HepG2 (cell line): ENCODE measurements around the gene TSPAN18. TPM values are rescaled to one million over a fixed set of nuclear protein-coding genes. Genes with fewer than 3 reads are reported as not detected.

Source experiments
- ATAC-seq: fragments of 200-7000 bp; cut with Tn5 transposase; 3 replicates; pipeline ENCODE4 v1.9.1; 2020; ENCODE audit warnings: mild to moderate bottlenecking, moderate library complexity
- BruUV-seq: library from RNA; stranded (reverse); fragments of 400-500 nt; replicated peaks from 2 replicates; lab custom pipeline; 2021; lab: Mats Ljungman, UMichigan
- CTCF ChIA-PET: fragments of 300-600 bp; formaldehyde crosslinking; extraction: SDS; loops from one replicate; lab custom pipeline; 2021; ENCODE audit warnings: low total read pairs, inconsistent platforms, low intra/inter-chr PET ratio; lab: Yijun Ruan, JAX
- POLR2A ChIA-PET: fragments of 350-600 bp; sonication (Branson Sonifier 250); formaldehyde crosslinking; loops from one replicate; lab custom pipeline; 2020; ENCODE audit warnings: antibody characterized with exemption, inconsistent platforms; lab: Yijun Ruan, JAX
- DNase-seq: peaks from one replicate; pipeline ENCODE4 v3.0.0-alpha.2; 2015; ENCODE audit warnings: low spot score
- FAIRE-seq: peaks from 3 replicates; lab custom pipeline; 2011; peaks lifted over from hg19 to GRCh38; lab: Jason Lieb, UNC
- H2AFZ ChIP-seq: one replicate; pipeline ENCODE4 v1.6.1; 2011; ENCODE audit warnings: low read length, inconsistent platforms
- H3K27ac ChIP-seq: fragments of 300-600 bp; 3 replicates; pipeline ENCODE4 v1.8.0; 2011; ENCODE audit warnings: mixed run types, mild to moderate bottlenecking, mixed read lengths, low read length, inconsistent platforms; ENCODE audit not compliant: insufficient read depth; ENCODE audit errors: extremely low read length
- H3K27me3 ChIP-seq, 2 experiments: fragments of 200-600 bp in 1 of 2; 2 replicates in 1 of 2; 3 replicates in 1 of 2; pipeline versions ENCODE4 v1.6.0 to v1.8.0; 2011; ENCODE audit warnings: low read length in 2 of 2, mild to moderate bottlenecking in 2 of 2, moderate library complexity in 2 of 2, inconsistent platforms in 1 of 2; ENCODE audit not compliant: insufficient read depth in 2 of 2, control insufficient read depth in 1 of 2
- H3K36me3 ChIP-seq, 2 experiments: fragments of 200-600 bp in 1 of 2; replicated peaks in 1 of 2; 2 replicates in 1 of 2; 3 replicates in 1 of 2; pipeline versions ENCODE4 v1.5.1 to v1.8.0; 2011; ENCODE audit warnings: low read length in 2 of 2, inconsistent platforms in 1 of 2; ENCODE audit not compliant: insufficient read depth in 2 of 2, control insufficient read depth in 1 of 2
- H3K4me1 ChIP-seq: 2 replicates; pipeline ENCODE4 v1.5.1; 2012; ENCODE audit warnings: low read length, inconsistent platforms; ENCODE audit not compliant: insufficient read depth
- H3K4me2 ChIP-seq: 2 replicates; pipeline ENCODE4 v1.6.0; 2011; ENCODE audit warnings: low read depth, low read length, inconsistent platforms
- H3K4me3 ChIP-seq, 3 experiments: fragments of 200-600 bp in 1 of 3; sonication (generic), shearing (Covaris generic) in 1 of 3; replicated peaks in 1 of 3; 2 replicates each; pipeline ENCODE4 v1.5.1; 2011 to 2016; ENCODE audit warnings: low read length in 3 of 3, inconsistent platforms in 2 of 3, low read depth in 2 of 3, mild to moderate bottlenecking in 2 of 3, control low read depth in 1 of 3, mixed read lengths in 1 of 3; ENCODE audit not compliant: insufficient read depth in 1 of 3
- H3K79me2 ChIP-seq: one replicate; pipeline ENCODE4 v1.6.1; 2011; ENCODE audit warnings: low read length, inconsistent platforms; ENCODE audit not compliant: insufficient read depth
- H3K9ac ChIP-seq: 2 replicates; pipeline ENCODE4 v1.6.0; 2011; ENCODE audit warnings: mild to moderate bottlenecking, low read depth, low read length, inconsistent platforms; ENCODE audit not compliant: insufficient read depth
- H3K9me3 ChIP-seq: 2 replicates; pipeline ENCODE4 v1.5.1; 2012; ENCODE audit warnings: mild to moderate bottlenecking, low read length
- H4K20me1 ChIP-seq: 2 replicates; pipeline ENCODE4 v1.6.0; 2011; ENCODE audit warnings: inconsistent platforms, mild to moderate bottlenecking, low read length, moderate library complexity; ENCODE audit not compliant: insufficient read depth
- ESRRA ChIP-seq: sonication (generic); formaldehyde crosslinking; IDR thresholded peaks from 2 replicates; pipeline ENCODE4 v1.5.1; 2020; ENCODE audit warnings: mild to moderate bottlenecking, low read depth, missing genetic modification reagents
- FOXA3 ChIP-seq: IDR thresholded peaks from 2 replicates; pipeline ENCODE4 v1.6.1; 2016; ENCODE audit warnings: missing genetic modification reagents, missing compliant biosample characterization
- IRF9 ChIP-seq: sonication (generic); formaldehyde crosslinking; IDR thresholded peaks from 2 replicates; pipeline ENCODE4 v1.8.0; 2022; ENCODE audit warnings: missing genetic modification reagents, mild to moderate bottlenecking, borderline replicate concordance
- NCOA2 ChIP-seq: sonication (generic); formaldehyde crosslinking; IDR thresholded peaks from 2 replicates; pipeline ENCODE4 v1.8.0; 2022; ENCODE audit warnings: inconsistent platforms
- RBAK ChIP-seq: sonication (generic); formaldehyde crosslinking; IDR thresholded peaks from 2 replicates; pipeline ENCODE4 v1.5.1; 2020; ENCODE audit warnings: mild to moderate bottlenecking, missing genetic modification reagents
- SAFB2 ChIP-seq: sonication (generic); formaldehyde crosslinking; IDR thresholded peaks from 2 replicates; pipeline ENCODE4 v1.5.1; 2020; ENCODE audit warnings: missing genetic modification reagents, low read depth, mild to moderate bottlenecking, borderline replicate concordance
- SNAPC4 ChIP-seq: sonication (generic); formaldehyde crosslinking; IDR thresholded peaks from 2 replicates; pipeline ENCODE4 v1.4.0; 2020; ENCODE audit warnings: mild to moderate bottlenecking, missing genetic modification reagents
- SP4 ChIP-seq: sonication (generic); formaldehyde crosslinking; IDR thresholded peaks from 2 replicates; pipeline ENCODE4 v1.8.1; 2023; ENCODE audit warnings: mild to moderate bottlenecking, missing genetic modification reagents
- TFDP1 ChIP-seq: IDR thresholded peaks from 2 replicates; pipeline ENCODE4 v1.6.1; 2016; ENCODE audit warnings: missing compliant biosample characterization, missing genetic modification reagents, borderline replicate concordance
- ZMAT5 ChIP-seq: sonication (generic); formaldehyde crosslinking; IDR thresholded peaks from 2 replicates; pipeline ENCODE4 v1.5.0; 2020; ENCODE audit warnings: mild to moderate bottlenecking, low read depth, missing genetic modification reagents, borderline replicate concordance
- ZNF17 ChIP-seq: sonication (generic); formaldehyde crosslinking; IDR thresholded peaks from 2 replicates; pipeline ENCODE4 v1.5.0; 2020; ENCODE audit warnings: mild to moderate bottlenecking, missing genetic modification reagents
- ZNF30 ChIP-seq: sonication (generic); formaldehyde crosslinking; IDR thresholded peaks from 2 replicates; pipeline ENCODE4 v1.5.0; 2020; ENCODE audit warnings: mild to moderate bottlenecking, missing genetic modification reagents
- ZNF569 ChIP-seq: sonication (generic); formaldehyde crosslinking; IDR thresholded peaks from 2 replicates; pipeline ENCODE4 v1.5.0; 2020; ENCODE audit warnings: mild to moderate bottlenecking, missing genetic modification reagents, moderate library complexity, borderline replicate concordance
- ZNF629 ChIP-seq: sonication (generic); formaldehyde crosslinking; conservative IDR thresholded peaks from 2 replicates; pipeline ENCODE4 v1.5.0; 2020; ENCODE audit warnings: missing genetic modification reagents
- ZNF704 ChIP-seq: sonication (generic); formaldehyde crosslinking; IDR thresholded peaks from 2 replicates; pipeline ENCODE4 v1.8.1; 2023; ENCODE audit warnings: mild to moderate bottlenecking, inconsistent platforms, moderate library complexity, missing genetic modification reagents, borderline replicate concordance
- WGBS: methylation state at CpG from one replicate; pipeline ENCODE4 v1.1.6; 2017; ENCODE audit warnings: low lambda C conversion rate; 5-methylcytosine and 5-hydroxymethylcytosine counted together
- in situ Hi-C: cut with HindIII; loops from 2 replicates; pipeline ENCODE4 v1.10.0; 2017; ENCODE audit warnings: low pct_unique_long_range_greater_than_20kb; ENCODE audit not compliant: extremely low pct_ligation_motif_present
- intact Hi-C: fragments of 100-400 bp; cut with micrococcal nuclease; formaldehyde crosslinking; loops from one replicate; pipeline ENCODE4 v1.10.0; 2022; ENCODE audit not compliant: unreplicated experiment
- polyA plus RNA-seq, 8 experiments: library from polyadenylated mRNA; depleted of rRNA in 3 of 8; stranded (reverse) in 7 of 8; unstranded in 1 of 8; fragments of >200 nt; fragmentation: Illumina TruSeq in 4 of 8; extraction: Trizol in 4 of 8; gene quantifications; 2 replicates each; pipeline versions ENCODE4 v1.2.1 to v1.2.3, GENCODE V29; 2011 to 2016; ENCODE audit warnings: low read depth in 4 of 8, missing spikeins in 1 of 8, mixed read lengths in 1 of 8; ENCODE audit not compliant: insufficient read depth in 1 of 8
- total RNA-seq, 5 experiments: library from RNA; depleted of rRNA; stranded (reverse); fragments of >200 nt; fragmentation: Illumina TruSeq; extraction: Trizol; gene quantifications; 2 replicates each; pipeline ENCODE4 v1.2.3, GENCODE V29; 2016; ENCODE audit warnings: low read depth in 1 of 5

The TSPAN18 gene
- total and polyA plus RNA-seq, 2 of the 13 experiments (the other 11 are each of a cell fraction or from before 2014, with no cell fraction given), result not detected

GRCh38 chr11:44901120-44901633 is 174.4 kb downstream of the TSPAN18 start:
- no peaks in the 10 kb centered on the region for H3K36me3 ChIP-seq
- no peaks in the 10 kb centered on the region for H3K79me2 ChIP-seq
- no peaks in the 10 kb centered on the region; a peak in 1 of 5 replicates for H3K27me3 ChIP-seq
- H3K9me3 ChIP-seq, result no peaks in the 10 kb centered on the region
- ATAC-seq, result no peak
- no peak for DNase-seq
- H4K20me1 ChIP-seq, result no peaks in the 10 kb centered on the region
- FAIRE-seq, result no peak
- in situ Hi-C loops, result no loop called here
- 39% methylated on average over 7 of the region's 7 CpGs for WGBS
- H3K27ac ChIP-seq, result no peak overlapping the region
- TF ChIP-seq ZNF629 (CRISPR knock-in tag) (no peak), RBAK (CRISPR knock-in tag) (no peak), TFDP1 (CRISPR knock-in tag) (no peak), FOXA3 (no peak), IRF9 (CRISPR knock-in tag) (no peak), ZNF569 (CRISPR knock-in tag) (no peak), SP4 (no peak), ZNF17 (CRISPR knock-in tag) (no peak), NCOA2 (CRISPR knock-in tag) (no peak), ZMAT5 (CRISPR knock-in tag) (no peak), SNAPC4 (CRISPR knock-in tag) (no peak), ZNF30 (CRISPR knock-in tag) (no peak), ZNF704 (CRISPR knock-in tag) (no peak), SAFB2 (CRISPR knock-in tag) (no peak), ESRRA (CRISPR knock-in tag) (no peak)
- ChIA-PET CTCF (no interaction called here), POLR2A (no interaction called here)
- H3K9ac ChIP-seq, result no peak overlapping the region
- BruUV-seq, result no TSS peak
- intact Hi-C loops, result no loop called here
- H2AFZ ChIP-seq, result no peak overlapping the region
- no peaks in the 10 kb centered on the region for H3K4me1 ChIP-seq
- no peak overlapping the region for H3K4me3 ChIP-seq
- no peak overlapping the region for H3K4me2 ChIP-seq
